ENCODE measurements around the gene SLC15A4. TPM values are rescaled to one million over a fixed set of nuclear protein-coding genes. Genes with fewer than 3 reads are reported as not detected.

SLC15A4 gene
- total RNA-seq, 3 donors from 2014 or later (not counting 1 experiment from before 2014, with no cell fraction given): 176 to 306 (median 250) TPM

- Mint-ChIP-seq H3K4me3 (peak overlapping the region; percentile 79), H3K9me3 (no peaks in the 10 kb centered on the region), H3K36me3 (no peaks in the 10 kb centered on the region), H3K4me1 (peaks cover 21 to 31% of the 10 kb centered on the region in 2 donors), H3K27ac (peak overlapping the region; percentile 93 to 95), H3K27me3 (ENCODE audit: low read depth in 2 of 2) (no peaks in the 10 kb centered on the region)
- Histone ChIP-seq H3K4me1 (ENCODE audit: control insufficient read depth, insufficient read depth, low read length) (peaks cover 21% of the 10 kb centered on the region), H3K27me3 (ENCODE audit: control insufficient read depth, insufficient read depth, low read length) (no peaks in the 10 kb centered on the region), H3K27ac (ENCODE audit: low read length) (peak overlapping the region; percentile 69), H3K36me3 (ENCODE audit: control insufficient read depth, insufficient read depth, low read length) (no peaks in the 10 kb centered on the region), H3K4me3 (ENCODE audit: low read length) (no peak overlapping the region), H3K9me3 (ENCODE audit: control insufficient read depth, insufficient read depth, low read length) (no peaks in the 10 kb centered on the region)
- DNase-seq (peak in 1 of 2 donors; percentile 28), ATAC-seq (peak; percentile 28 to 62 (median 39))
- TF ChIP-seq CTCF (IDR thresholded peaks at IDR 0.05): no peak
- intact Hi-C loops (cut with micrococcal nuclease): loop anchor here (5.0 kb wide), 1 partner anchor 33 kb away; no protein-coding TSS in a partner anchor
- WGBS (ENCODE audit: insufficient coverage): 9% methylated on average over 4 of the region's 7 CpGs
Observed at GRCh38 chr12:128830505-128830893, 6.7 kb upstream of the SLC15A4 start.

DNA sequence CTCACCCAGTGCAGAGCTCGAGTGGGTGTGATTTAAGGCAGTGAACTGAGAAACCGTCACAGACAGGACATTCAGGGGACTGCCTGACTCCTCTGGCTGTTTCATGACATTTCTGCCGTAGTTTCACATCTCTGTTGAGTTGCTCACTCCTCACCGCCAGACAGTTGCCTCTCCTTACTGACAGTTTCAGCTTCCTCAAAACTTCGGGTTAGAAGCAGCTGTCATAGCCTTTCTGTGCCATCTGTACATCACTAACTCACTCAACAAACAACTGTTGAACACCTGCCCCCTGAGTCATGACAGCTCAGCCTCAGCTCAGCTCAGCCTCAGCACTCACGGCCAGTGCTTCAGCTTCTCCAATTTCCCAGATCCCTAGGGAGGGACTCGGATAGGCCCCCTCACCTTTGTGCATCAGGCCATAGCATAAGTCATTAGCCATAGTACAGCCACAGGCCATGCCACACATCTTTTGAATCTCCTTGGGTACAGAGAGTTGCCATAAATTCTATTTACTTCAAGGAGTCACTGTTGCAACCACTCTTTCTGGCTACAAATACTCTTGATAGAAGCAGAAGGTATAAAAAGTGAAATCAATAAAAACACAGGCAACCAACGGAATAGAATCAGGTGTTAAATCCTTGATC is 6.2 kb upstream of the SLC15A4 start:
- H3K4me3 ChIP-seq (ENCODE audit: low read length): no peak overlapping the region
- no peak for TF ChIP-seq CTCF (IDR thresholded peaks at IDR 0.05)
- ATAC-seq (peak; percentile 77 to 85 (median 84)), DNase-seq (peak in 1 of 2 donors; percentile 39)
- H3K4me1 ChIP-seq (ENCODE audit: control insufficient read depth, insufficient read depth, low read length): peaks cover 21% of the 10 kb centered on the region
- no peaks in the 10 kb centered on the region for H3K9me3 ChIP-seq (ENCODE audit: control insufficient read depth, insufficient read depth, low read length)
- Mint-ChIP-seq H3K9me3 (no peaks in the 10 kb centered on the region), H3K4me3 (peak overlapping the region; percentile 79), H3K4me1 (peaks cover 21 to 33% of the 10 kb centered on the region in 2 donors), H3K27ac (peak overlapping the region; percentile 93 to 95), H3K36me3 (no peaks in the 10 kb centered on the region), H3K27me3 (ENCODE audit: low read depth in 2 of 2) (no peaks in the 10 kb centered on the region)
- WGBS (ENCODE audit: insufficient coverage): 24% methylated on average over 7 of the region's 8 CpGs
- H3K27ac ChIP-seq (ENCODE audit: low read length): peak overlapping the region; percentile 69
- H3K36me3 ChIP-seq (ENCODE audit: control insufficient read depth, insufficient read depth, low read length): no peaks in the 10 kb centered on the region
- intact Hi-C loops (cut with micrococcal nuclease): loop anchor here (5.0 kb wide), 1 partner anchor 33 kb away; no protein-coding TSS in a partner anchor
- H3K27me3 ChIP-seq (ENCODE audit: control insufficient read depth, insufficient read depth, low read length): no peaks in the 10 kb centered on the region

- H3K4me1 Mint-ChIP-seq: peaks cover 21 to 36% of the 10 kb centered on the region in 2 donors
- H3K27ac Mint-ChIP-seq: peak overlapping the region in 1 of 2 donors; percentile 85
- no peaks in the 10 kb centered on the region for H3K9me3 Mint-ChIP-seq
- DNase-seq: no peak
- Histone ChIP-seq H3K4me3 (ENCODE audit: low read length) (no peak overlapping the region), H3K27me3 (ENCODE audit: control insufficient read depth, insufficient read depth, low read length) (no peaks in the 10 kb centered on the region), H3K36me3 (ENCODE audit: control insufficient read depth, insufficient read depth, low read length) (no peaks in the 10 kb centered on the region), H3K9me3 (ENCODE audit: control insufficient read depth, insufficient read depth, low read length) (no peaks in the 10 kb centered on the region), H3K4me1 (ENCODE audit: control insufficient read depth, insufficient read depth, low read length) (peaks cover 35% of the 10 kb centered on the region), H3K27ac (ENCODE audit: low read length) (no peak overlapping the region)
- H3K36me3 Mint-ChIP-seq: no peaks in the 10 kb centered on the region
- WGBS (ENCODE audit: insufficient coverage): 100% methylated on average over 2 of the region's 2 CpGs
- no peak for ATAC-seq
- intact Hi-C loops (cut with micrococcal nuclease): no loop called here
- H3K27me3 Mint-ChIP-seq (ENCODE audit: low read depth in 2 of 2): no peaks in the 10 kb centered on the region
- H3K4me3 Mint-ChIP-seq: peak overlapping the region; percentile 65
- no peak for TF ChIP-seq CTCF (IDR thresholded peaks at IDR 0.05)
Observed at GRCh38 chr12:128827724-128828123, 4.0 kb upstream of the SLC15A4 start.

Measured in natural killer cell (primary cell).